Dendritic cell treated with granulocyte-macrophage colony-stimulating factor and Interleukin-4, amounts not matched to agents 40 ng/mL and 50 ng/mL, for 4 days (primary cell): ENCODE measurements around the gene SDR42E2.
"Not testable (repeated sequence)": the region's sequence is repeated elsewhere in the genome, so short reads cannot be mapped to it uniquely, and the experiment has no call there.

ENCODE experiments used
- H3K27ac Mint-ChIP-seq: one replicate; pipeline ENCODE4 v1.8.0; 2022; ENCODE audit warnings: mild to moderate bottlenecking, mixed read lengths
- H3K27me3 Mint-ChIP-seq: one replicate; pipeline ENCODE4 v1.8.0; 2022; ENCODE audit warnings: mild to moderate bottlenecking, mixed read lengths
- H3K36me3 Mint-ChIP-seq: one replicate; pipeline ENCODE4 v1.8.0; 2022; ENCODE audit warnings: low read depth, mixed read lengths
- H3K4me1 Mint-ChIP-seq: one replicate; pipeline ENCODE4 v1.8.0; 2022; ENCODE audit warnings: low read depth, mixed read lengths
- H3K4me3 Mint-ChIP-seq: one replicate; pipeline ENCODE4 v1.8.0; 2022; ENCODE audit warnings: mild to moderate bottlenecking, moderate library complexity, mixed read lengths
- H3K9me3 Mint-ChIP-seq: one replicate; pipeline ENCODE4 v1.8.0; 2022; ENCODE audit warnings: mixed read lengths
- intact Hi-C: fragments of 100-400 bp; cut with micrococcal nuclease; formaldehyde crosslinking; loops from one replicate; pipeline ENCODE4 v1.15.0; 2022

The SDR42E2 gene

DNA sequence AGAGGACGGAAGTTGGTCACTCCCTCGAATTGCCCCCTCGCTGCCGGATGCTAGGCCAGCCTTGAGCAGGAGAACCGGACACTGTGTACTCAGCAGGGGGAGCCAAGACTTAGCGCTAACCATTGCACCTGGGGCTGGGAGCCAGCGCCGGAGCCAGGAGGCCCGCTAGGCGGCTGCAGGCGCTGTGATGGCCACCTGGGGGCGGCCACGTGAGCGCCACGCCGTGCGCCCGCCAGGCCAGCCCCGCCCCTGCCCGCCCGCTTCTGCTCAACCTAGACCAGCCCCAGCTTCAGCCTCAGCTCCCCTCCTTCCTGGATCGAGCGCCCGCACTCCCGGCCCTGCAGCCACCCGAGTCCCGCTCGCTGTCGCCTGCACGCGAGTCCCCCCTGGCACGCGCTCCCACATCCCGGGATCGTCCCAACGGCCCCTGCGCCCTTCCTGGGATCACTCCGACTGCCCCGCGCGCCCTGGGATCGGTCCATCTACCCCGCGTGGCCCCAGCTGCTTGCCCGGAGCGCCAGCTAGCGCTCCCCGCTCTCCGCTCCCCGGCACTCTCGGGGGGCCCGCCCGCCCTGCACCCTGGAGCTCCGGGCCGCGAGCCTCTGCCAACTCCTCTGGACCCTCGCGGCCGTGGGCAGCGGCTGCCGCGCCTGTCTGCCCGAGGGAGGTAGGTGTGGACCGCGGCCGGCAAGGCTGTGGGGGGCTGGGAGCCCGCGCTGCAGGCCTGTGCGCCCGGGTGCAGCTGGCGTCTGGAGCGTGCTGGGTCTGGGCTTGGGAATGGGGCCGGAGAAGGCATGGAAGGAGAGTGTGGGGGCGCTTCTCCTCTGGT is 43.9 kb downstream of the SDR42E2 start, which contains the start of gene EEF2K:
Gene EEF2K, plus strand, starts transcription at position 266 of the 829 bp plus-strand sequence. CDS start 19,452 bp downstream, outside the sequence.
- Mint-ChIP-seq H3K27me3 (no peaks in the 10 kb centered on the region), H3K4me1 (peaks cover 46% of the 10 kb centered on the region), H3K4me3 (peak within 1 kb of the TSS; percentile 97), H3K36me3 (peaks cover 51% of the 10 kb centered on the region), H3K9me3 (no peaks in the 10 kb centered on the region), H3K27ac (peak within 1 kb of the TSS; percentile 99)
- intact Hi-C loops: loop anchor here (2.0 kb wide), 1 partner anchor 15 kb away; no protein-coding TSS in a partner anchor

DNA sequence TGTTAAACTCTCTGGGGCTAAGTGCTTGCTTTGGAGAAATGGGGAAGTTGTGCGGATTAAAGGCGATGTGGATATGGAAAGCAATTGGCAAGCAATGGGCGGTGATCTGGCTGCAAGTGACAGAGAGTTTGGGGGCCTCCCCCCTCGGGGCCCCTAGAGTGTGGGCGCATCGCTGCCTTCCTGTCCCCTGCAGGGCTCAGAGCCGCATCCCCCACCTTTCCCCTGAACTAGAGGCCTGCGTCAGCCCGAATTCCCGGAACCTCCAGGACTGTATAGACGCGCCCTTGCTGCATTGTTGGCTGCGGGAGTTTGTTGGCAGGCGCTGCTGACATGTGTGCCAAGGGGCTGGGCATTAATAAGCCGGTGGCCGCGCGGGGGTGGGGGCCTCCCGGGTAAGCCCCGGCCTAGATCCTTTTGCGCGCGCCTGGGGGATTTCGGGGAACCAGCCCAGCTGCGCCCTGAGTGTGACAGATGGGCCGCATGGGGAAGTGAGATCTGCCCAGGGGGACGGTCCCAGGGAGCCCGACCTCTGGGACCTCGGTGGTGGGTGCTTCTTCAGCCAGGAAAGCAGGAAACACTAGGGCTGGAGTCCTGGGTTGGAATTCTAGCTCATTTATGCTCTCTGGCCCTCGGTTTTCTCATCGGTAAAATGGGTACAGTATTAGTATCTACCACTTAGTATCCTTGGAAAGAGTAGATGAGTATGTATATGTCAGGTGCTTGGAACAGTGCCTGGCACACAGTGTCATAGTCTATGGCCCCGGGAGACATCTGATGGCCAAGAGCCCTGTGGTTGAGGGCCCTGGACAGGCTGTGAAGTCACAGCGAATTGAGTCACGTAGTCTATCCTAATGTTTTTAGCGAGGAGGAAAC is 44.8 kb downstream of the SDR42E2 start:
- Mint-ChIP-seq H3K4me1 (peaks cover 53% of the 10 kb centered on the region), H3K36me3 (peaks cover 60% of the 10 kb centered on the region), H3K27ac (peak overlapping the region; percentile 99), H3K27me3 (no peaks in the 10 kb centered on the region), H3K4me3 (peak overlapping the region; percentile 97), H3K9me3 (no peaks in the 10 kb centered on the region)
- intact Hi-C loops: loop anchor here (1.0 to 2.0 kb wide), 3 partner anchors 16 to 90 kb away; partner anchors contain the start of gene POLR3E

DNA sequence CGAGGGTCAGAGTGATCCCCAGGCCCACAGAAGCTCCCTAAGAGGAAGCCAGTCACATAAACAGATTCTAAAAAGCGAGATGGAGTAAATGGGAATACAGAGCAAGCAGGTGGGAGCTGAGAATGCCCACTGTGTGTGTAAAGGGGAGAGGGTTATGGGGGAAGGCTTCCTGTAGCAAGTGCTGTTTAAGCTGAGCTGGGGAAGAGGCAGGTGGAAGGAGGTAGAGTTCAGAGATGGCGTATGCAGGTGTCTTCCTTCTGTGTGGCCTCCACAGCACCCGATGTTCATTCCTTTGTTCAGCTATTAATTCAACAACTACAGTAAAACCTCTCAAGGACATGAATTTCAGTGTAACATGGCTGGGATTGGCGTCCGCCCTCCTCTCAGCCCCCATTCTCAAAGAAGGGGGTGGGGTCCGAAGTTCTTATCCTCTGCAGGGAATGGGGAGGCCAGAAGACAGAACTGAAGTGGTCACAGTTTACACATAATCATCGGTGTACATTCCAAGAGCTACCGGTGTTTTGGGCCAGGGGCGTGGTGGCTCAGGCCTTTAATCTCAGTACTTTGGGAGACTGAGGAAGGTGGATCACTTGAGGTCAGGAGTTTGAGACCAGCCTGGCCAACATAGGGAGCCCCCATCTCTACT is 45.5 kb downstream of the SDR42E2 start:
- H3K4me1 Mint-ChIP-seq: peaks cover 53% of the 10 kb centered on the region

GRCh38 chr16:22210285-22210684 is 48.0 kb downstream of the SDR42E2 start:
- intact Hi-C loops: no loop called here
- peaks cover 72% of the 10 kb centered on the region for H3K4me1 Mint-ChIP-seq
- H3K4me3 Mint-ChIP-seq: peak overlapping the region; percentile 13
- H3K27me3 Mint-ChIP-seq: no peaks in the 10 kb centered on the region
- no peaks in the 10 kb centered on the region for H3K9me3 Mint-ChIP-seq
- H3K36me3 Mint-ChIP-seq: peaks cover 92% of the 10 kb centered on the region
- H3K27ac Mint-ChIP-seq: peak overlapping the region; percentile 99

More for the DNA sequence above, 45.5 kb downstream of the SDR42E2 start:
- H3K4me3 Mint-ChIP-seq: peak overlapping the region; percentile 97
- no peaks in the 10 kb centered on the region for H3K27me3 Mint-ChIP-seq
- H3K36me3 Mint-ChIP-seq: peaks cover 68% of the 10 kb centered on the region
- H3K27ac Mint-ChIP-seq: peak overlapping the region; percentile 99
- intact Hi-C loops: loop anchor here (1.0 to 2.0 kb wide), 3 partner anchors 17 to 89 kb away; partner anchors contain the start of gene POLR3E
- H3K9me3 Mint-ChIP-seq: no peaks in the 10 kb centered on the region

DNA sequence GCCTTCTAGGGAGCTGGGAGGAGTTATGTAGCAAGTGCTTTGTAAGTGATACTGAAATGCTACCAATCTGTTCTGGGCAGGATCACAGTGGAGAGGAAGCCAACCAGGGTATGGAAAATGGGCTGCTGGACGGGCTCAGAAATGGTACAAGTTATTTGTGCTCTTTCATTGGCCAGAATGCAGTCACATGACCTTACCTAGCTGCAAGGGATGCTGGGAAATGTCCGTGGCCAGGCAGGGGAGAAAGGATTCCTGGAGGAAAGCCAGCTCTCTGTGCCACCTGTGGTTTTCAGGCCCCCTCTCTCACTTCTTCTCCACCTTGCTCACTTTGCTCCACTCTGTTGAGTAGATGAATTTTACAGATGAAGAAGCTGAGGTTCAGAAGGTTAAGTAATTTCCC is 48.5 kb downstream of the SDR42E2 start:
- Mint-ChIP-seq H3K27me3 (no peaks in the 10 kb centered on the region), H3K27ac (peak overlapping the region; percentile 99), H3K4me3 (peak overlapping the region; percentile 13), H3K36me3 (peaks cover 98% of the 10 kb centered on the region), H3K4me1 (peaks cover 78% of the 10 kb centered on the region), H3K9me3 (no peaks in the 10 kb centered on the region)
- intact Hi-C loops: no loop called here

- intact Hi-C loops: no loop called here
- H3K36me3 Mint-ChIP-seq: peaks cover 94% of the 10 kb centered on the region
- H3K4me1 Mint-ChIP-seq: peaks cover 78% of the 10 kb centered on the region
- no peak overlapping the region for H3K27ac Mint-ChIP-seq
- no peaks in the 10 kb centered on the region for H3K9me3 Mint-ChIP-seq
- H3K27me3 Mint-ChIP-seq: no peaks in the 10 kb centered on the region
- H3K4me3 Mint-ChIP-seq: no peak overlapping the region
Observed at GRCh38 chr16:22213236-22213635, 50.9 kb downstream of the SDR42E2 start.

DNA sequence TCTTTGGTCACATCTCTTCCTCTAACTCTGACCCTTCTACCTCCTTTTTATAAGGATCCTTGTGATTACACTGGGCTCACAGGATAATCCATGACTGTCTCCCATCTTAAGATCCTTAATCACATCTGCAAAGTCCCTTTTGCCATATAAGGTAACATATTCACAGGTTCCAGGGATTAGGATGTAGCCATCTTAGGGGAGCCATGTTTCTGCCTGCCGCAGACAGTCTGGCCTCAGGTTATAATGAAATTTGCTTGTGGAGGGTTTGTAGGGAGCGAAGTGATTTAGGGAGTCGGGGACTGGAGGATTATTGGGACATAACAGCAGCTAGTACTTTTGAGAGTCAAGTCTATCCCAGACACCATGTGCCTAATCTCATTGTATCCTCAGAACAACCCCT is 51.5 kb downstream of the SDR42E2 start:
- Mint-ChIP-seq H3K9me3 (no peaks in the 10 kb centered on the region), H3K27ac (no peak overlapping the region), H3K36me3 (peaks cover 93% of the 10 kb centered on the region), H3K4me1 (peaks cover 76% of the 10 kb centered on the region), H3K4me3 (no peak overlapping the region), H3K27me3 (no peaks in the 10 kb centered on the region)
- intact Hi-C loops: no loop called here

DNA sequence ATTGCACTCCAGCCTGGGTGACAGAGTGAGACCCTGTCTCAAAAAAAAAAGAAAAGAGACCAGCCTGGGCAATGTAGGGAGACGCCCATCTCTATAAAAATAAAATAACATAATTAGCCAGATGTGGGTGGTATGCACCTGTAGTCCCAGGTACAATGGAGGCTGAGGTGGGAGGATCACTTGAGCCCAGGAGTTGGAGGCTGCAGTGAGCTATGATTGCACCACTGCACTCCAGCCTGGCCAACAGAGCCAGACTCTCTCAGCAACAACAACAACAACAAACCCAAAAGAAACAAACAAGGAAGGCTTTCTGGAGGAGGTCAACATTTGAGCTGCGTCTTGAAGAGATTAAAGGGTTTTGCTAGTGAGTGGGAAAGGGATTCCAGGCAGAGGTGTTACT is 52.1 kb downstream of the SDR42E2 start:
- Mint-ChIP-seq H3K36me3 (peaks cover 92% of the 10 kb centered on the region), H3K4me1 (peaks cover 74% of the 10 kb centered on the region), H3K27me3 (no peaks in the 10 kb centered on the region), H3K4me3 (no peak overlapping the region), H3K27ac (no peak overlapping the region), H3K9me3 (no peaks in the 10 kb centered on the region)
- intact Hi-C loops: no loop called here

- H3K4me3 Mint-ChIP-seq: no peak overlapping the region
- no peaks in the 10 kb centered on the region for H3K27me3 Mint-ChIP-seq
- intact Hi-C loops: no loop called here
- H3K27ac Mint-ChIP-seq: no peak overlapping the region
- H3K36me3 Mint-ChIP-seq: peaks cover 92% of the 10 kb centered on the region
- H3K9me3 Mint-ChIP-seq: no peaks in the 10 kb centered on the region
- H3K4me1 Mint-ChIP-seq: peaks cover 72% of the 10 kb centered on the region
Observed at GRCh38 chr16:22214889-22215288, 52.6 kb downstream of the SDR42E2 start.

GRCh38 chr16:22216191-22216831 is 54.0 kb downstream of the SDR42E2 start:
- Mint-ChIP-seq H3K27ac (peak overlapping the region; percentile 47), H3K4me3 (no peak overlapping the region), H3K4me1 (peaks cover 63% of the 10 kb centered on the region), H3K9me3 (no peaks in the 10 kb centered on the region), H3K27me3 (no peaks in the 10 kb centered on the region), H3K36me3 (peaks cover 92% of the 10 kb centered on the region)
- intact Hi-C loops: no loop called here

GRCh38 chr16:22216832-22217225 is 54.5 kb downstream of the SDR42E2 start:
- peaks cover 91% of the 10 kb centered on the region for H3K36me3 Mint-ChIP-seq
- intact Hi-C loops, H3K9me3 Mint-ChIP-seq, H3K27me3 Mint-ChIP-seq, H3K4me3 Mint-ChIP-seq: not testable (repeated sequence)
- peak overlapping the region; percentile 47 for H3K27ac Mint-ChIP-seq
- H3K4me1 Mint-ChIP-seq: peaks cover 58% of the 10 kb centered on the region

DNA sequence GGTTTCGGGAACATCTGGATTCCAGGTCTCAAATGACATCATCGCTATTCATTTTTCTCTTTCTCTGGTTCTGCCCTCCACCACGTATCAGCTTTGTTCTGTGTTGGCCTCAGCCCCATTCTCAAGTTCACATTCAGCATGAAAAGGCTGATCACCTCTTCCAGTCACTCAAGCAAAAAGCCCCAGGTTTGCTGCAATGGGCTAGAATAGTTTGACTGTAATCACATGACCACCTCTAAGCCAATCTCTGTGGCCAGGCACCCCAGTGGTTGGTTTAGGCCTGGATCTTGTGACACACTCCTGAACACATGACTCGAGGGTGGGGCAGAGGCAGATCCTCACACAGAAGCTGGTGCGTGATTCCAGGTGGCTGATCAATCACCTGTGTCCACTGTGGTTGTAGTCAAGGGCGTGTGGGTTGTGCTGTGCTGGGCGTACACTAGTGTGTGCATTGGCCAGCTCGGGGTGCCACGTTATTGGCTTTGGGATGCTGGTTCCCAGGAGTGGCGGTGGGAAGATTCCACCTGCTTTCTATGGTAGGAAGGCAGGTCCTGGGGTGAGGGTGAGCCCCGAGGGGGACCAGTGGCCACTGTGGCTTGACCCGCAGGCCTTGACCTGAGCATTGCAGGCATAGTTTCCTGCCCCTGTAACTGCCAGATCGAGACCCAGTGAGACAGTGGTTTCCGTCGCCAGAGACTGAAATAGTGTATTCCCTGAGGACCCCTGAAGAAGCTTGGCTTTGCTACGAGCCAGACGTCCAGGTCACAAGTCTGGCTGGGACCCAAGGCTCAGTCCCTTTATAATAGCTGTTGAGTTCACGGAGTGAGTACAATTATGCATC is 55.8 kb downstream of the SDR42E2 start:
- no peaks in the 10 kb centered on the region for H3K9me3 Mint-ChIP-seq
- H3K4me1 Mint-ChIP-seq: peaks cover 57% of the 10 kb centered on the region
- no peak overlapping the region for H3K4me3 Mint-ChIP-seq
- no peak overlapping the region for H3K27ac Mint-ChIP-seq
- peaks cover 83% of the 10 kb centered on the region for H3K36me3 Mint-ChIP-seq
- no peaks in the 10 kb centered on the region for H3K27me3 Mint-ChIP-seq
- intact Hi-C loops: no loop called here
